SK-N-SH treated with all-trans-retinoic acid at 6 μM for 48 hours (cell line): ENCODE data around the gene TMEM87B.

Source experiments
- OSR1 ChIP-seq: fragments of 250-450 bp; sonication (Bioruptor Pico); IDR thresholded peaks from 2 replicates; pipeline ENCODE4 v1.8.0; 2022; ENCODE audit warnings: moderate library complexity, mild to moderate bottlenecking, inconsistent platforms
- POU6F1 ChIP-seq: fragments of 250-450 bp; sonication (Bioruptor Pico); IDR thresholded peaks from 2 replicates; pipeline ENCODE4 v1.8.0; 2021; ENCODE audit warnings: low read depth, mild to moderate bottlenecking, moderate library complexity, borderline replicate concordance
- TCF4 ChIP-seq: fragments of 250-450 bp; sonication (Bioruptor Pico); IDR thresholded peaks from 2 replicates; pipeline ENCODE4 v1.8.0; 2021; ENCODE audit warnings: mild to moderate bottlenecking, moderate library complexity, borderline replicate concordance
- ZFP3 ChIP-seq: fragments of 250-450 bp; sonication (Bioruptor Pico); IDR thresholded peaks from 2 replicates; pipeline ENCODE4 v1.5.0; 2020; ENCODE audit warnings: mild to moderate bottlenecking, moderate library complexity
- ZNF565 ChIP-seq: fragments of 450-650 bp; formaldehyde crosslinking; conservative IDR thresholded peaks from 2 replicates; pipeline ENCODE4 v1.5.0; 2020; ENCODE audit warnings: low read depth, mild to moderate bottlenecking, moderate library complexity
- ZNF8 ChIP-seq: fragments of 450-650 bp; formaldehyde crosslinking; IDR thresholded peaks from 2 replicates; pipeline ENCODE4 v1.5.0; 2020; ENCODE audit warnings: mild to moderate bottlenecking, moderate library complexity

DNA sequence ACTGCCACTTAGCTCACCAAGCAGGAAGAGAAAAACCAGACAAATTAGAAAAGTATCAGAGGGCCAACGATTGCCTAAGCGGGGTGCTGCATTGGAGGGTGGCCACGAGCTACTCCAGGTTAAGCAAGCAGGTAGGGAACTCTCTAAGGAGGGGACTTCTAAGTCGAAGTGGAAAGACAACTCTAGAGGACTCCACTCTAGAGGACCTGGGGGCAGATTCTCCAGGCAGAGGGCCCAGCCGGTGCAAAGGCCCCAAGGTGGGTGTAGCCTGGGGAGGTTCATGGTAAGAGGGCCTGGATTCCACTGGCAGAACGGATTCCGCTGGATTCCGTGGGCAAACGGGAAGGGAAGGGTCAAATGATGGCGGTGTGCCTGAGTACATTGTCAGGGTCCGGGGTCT is 95.8 kb downstream of the TMEM87B start:
- no peak for TF ChIP-seq POU6F1 (CRISPR knock-in tag)
- TF ChIP-seq ZFP3 (CRISPR knock-in tag), result no peak
- no peak for TF ChIP-seq OSR1 (CRISPR knock-in tag)
- no peak for TF ChIP-seq ZNF565
- TF ChIP-seq TCF4, result no peak
- TF ChIP-seq ZNF8, result no peak
